Measurements from ENCODE around the gene NCAPD2.

Gene NCAPD2

DNA sequence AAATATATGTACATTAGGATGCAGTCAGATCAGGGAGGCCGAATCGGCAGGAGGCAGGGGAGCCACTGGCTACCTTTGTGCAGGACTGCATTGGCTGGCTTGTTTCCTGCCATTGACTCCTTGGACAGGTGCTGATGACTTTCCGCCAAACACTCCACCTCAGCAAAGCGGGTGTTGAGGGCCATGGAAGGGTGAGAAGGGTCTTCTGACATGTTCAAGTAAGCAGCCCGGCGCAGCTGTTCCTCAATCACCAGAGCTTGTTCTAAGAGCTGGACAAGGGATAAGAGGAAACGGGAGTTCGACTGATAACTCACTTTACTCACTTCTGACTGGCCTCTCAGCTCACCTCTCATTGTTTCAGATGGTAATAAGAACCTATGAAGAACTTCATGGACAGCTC is 79.1 kb downstream of the NCAPD2 start:
- H3K36me3 Mint-ChIP-seq (ENCODE audit: low read depth), result peaks cover 63% of the 10 kb centered on the region
- H3K4me3 Mint-ChIP-seq, result no peak overlapping the region
- H3K27me3 Mint-ChIP-seq (ENCODE audit: low read depth, poor library complexity), result no peaks in the 10 kb centered on the region
- H3K9me3 Mint-ChIP-seq, result no peaks in the 10 kb centered on the region
- peaks cover 11% of the 10 kb centered on the region for H3K4me1 Mint-ChIP-seq
- no peak for DNase-seq
- TF ChIP-seq, protein P1, sequence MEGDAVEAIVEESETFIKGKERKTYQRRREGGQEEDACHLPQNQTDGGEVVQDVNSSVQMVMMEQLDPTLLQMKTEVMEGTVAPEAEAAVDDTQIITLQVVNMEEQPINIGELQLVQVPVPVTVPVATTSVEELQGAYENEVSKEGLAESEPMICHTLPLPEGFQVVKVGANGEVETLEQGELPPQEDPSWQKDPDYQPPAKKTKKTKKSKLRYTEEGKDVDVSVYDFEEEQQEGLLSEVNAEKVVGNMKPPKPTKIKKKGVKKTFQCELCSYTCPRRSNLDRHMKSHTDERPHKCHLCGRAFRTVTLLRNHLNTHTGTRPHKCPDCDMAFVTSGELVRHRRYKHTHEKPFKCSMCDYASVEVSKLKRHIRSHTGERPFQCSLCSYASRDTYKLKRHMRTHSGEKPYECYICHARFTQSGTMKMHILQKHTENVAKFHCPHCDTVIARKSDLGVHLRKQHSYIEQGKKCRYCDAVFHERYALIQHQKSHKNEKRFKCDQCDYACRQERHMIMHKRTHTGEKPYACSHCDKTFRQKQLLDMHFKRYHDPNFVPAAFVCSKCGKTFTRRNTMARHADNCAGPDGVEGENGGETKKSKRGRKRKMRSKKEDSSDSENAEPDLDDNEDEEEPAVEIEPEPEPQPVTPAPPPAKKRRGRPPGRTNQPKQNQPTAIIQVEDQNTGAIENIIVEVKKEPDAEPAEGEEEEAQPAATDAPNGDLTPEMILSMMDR (IDR thresholded peaks at IDR 0.05), result no peak
- H3K27ac Mint-ChIP-seq, result no peak overlapping the region

DNA sequence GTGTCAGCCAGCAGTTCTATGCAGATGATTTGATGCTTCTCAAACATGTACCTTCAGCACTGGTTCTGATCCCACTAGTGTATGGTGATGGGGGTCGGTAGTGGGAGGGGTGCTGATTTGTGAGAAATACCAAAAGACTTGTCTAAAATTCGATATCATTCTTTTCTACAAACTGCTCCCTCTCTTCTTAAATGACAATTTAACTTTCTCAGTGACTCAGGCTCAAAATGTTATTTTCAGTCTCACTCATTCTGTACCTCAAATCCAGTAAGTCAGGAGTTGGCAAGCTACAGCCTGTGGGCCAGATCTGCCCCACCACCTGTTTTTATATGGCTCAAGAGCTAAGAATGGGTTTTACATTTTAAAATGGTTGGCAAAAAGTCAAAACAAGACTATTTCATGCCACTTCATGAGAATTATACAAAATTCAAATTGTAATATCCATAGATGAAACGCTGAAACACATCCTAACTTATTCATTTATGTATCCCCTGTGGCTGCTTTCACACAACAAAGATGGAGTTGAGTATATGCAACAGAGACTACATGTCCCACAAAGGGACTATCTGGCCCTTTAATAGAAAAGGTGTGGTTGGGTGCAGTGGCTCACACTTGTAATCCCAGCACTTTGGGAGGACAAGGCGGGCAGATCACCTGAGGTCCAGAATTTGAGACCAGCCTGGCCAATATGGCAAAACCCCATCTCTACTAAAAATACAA is 80.8 kb downstream of the NCAPD2 start:
- Mint-ChIP-seq H3K27ac (no peak overlapping the region), H3K4me3 (no peak overlapping the region), H3K4me1 (peaks cover 5% of the 10 kb centered on the region), H3K36me3 (ENCODE audit: low read depth) (peaks cover 74% of the 10 kb centered on the region), H3K9me3 (no peaks in the 10 kb centered on the region), H3K27me3 (ENCODE audit: low read depth, poor library complexity) (no peaks in the 10 kb centered on the region)
- TF ChIP-seq, protein P1 (IDR thresholded peaks at IDR 0.05), result no peak
- DNase-seq, result no peak

DNA sequence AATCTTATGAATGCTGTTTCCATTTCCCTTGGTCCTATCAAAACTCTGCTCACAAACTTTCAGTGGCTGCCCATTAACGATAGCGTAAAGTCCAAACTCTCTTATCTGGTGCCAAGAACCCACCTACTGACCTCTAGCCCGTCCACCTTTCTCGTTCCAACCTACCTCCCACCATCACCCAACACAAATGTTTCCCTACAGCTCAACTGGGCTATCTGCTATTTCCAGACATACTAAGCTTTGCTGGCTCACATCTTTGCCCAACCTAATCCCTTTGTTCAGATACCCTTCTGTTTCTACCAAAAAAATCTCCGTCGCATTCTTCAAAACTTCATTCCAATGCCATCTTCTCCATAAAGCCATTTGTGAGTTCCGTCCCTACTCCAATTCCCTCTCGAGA is 81.7 kb downstream of the NCAPD2 start:
- peaks cover 71% of the 10 kb centered on the region for H3K36me3 Mint-ChIP-seq (ENCODE audit: low read depth)
- no peaks in the 10 kb centered on the region for H3K9me3 Mint-ChIP-seq
- H3K27ac Mint-ChIP-seq, result peak overlapping the region; percentile 43
- TF ChIP-seq, protein P1 (IDR thresholded peaks at IDR 0.05), result no peak
- no peak for DNase-seq
- H3K4me1 Mint-ChIP-seq, result no peaks in the 10 kb centered on the region
- no peaks in the 10 kb centered on the region for H3K27me3 Mint-ChIP-seq (ENCODE audit: low read depth, poor library complexity)
- H3K4me3 Mint-ChIP-seq, result no peak overlapping the region

Measured in nephron progenitor cell (in vitro differentiated cells).